Measurements from ENCODE around the gene CLEC4D. TPM values are rescaled to one million over a fixed set of nuclear protein-coding genes. Genes with fewer than 3 reads are reported as not detected.
"Not testable (repeated sequence)": the region's sequence is repeated elsewhere in the genome, so short reads cannot be mapped to it uniquely, and the experiment has no call there.

Gene CLEC4D
- polyA plus RNA-seq (2013, experiment 1 of 2): not detected
- not detected for polyA plus RNA-seq (2013, experiment 2 of 2)

DNA sequence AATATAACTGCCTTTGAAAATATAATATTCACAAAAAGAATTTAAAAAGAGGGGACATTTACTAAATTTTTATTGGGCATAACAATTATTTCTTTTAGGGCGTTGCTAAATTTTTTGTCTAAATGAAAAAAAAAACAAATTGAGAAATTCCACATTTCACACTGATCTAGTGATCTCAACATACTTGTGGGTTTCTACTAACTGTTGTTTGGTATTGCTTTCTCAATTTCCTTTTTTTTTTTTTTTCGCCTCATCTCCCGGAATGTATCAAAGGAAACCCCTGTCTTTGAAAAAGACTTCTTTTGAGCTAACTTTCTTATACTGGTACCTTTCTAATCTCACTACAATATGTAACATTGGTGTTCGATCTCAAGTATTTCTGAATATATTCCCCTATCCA lies at the start of gene CLEC4D:
CLEC4D (plus strand) TSS at position 248 of the 400 bp plus-strand sequence. CDS start 230 bp downstream, outside the sequence.
- Histone ChIP-seq H3K4me1 (ENCODE audit: control insufficient read depth, insufficient read depth, low read length, poor library complexity, severe bottlenecking) (no peaks in the 10 kb centered on the region), H3K4me3 (ENCODE audit: extremely low read depth, insufficient read depth, low read length, poor library complexity, severe bottlenecking) (no peak within 1 kb of the TSS), H3K36me3 (ENCODE audit: control insufficient read depth, insufficient read depth, low read length) (no peaks in the 10 kb centered on the region), H3K9me3 (ENCODE audit: control insufficient read depth, low read length) (no peaks in the 10 kb centered on the region), H3K27ac (ENCODE audit: low read depth, low read length, severe bottlenecking) (no peak within 1 kb of the TSS)
- 100% methylated on average over 1 of the region's 4 CpGs; no CpG with 5 or more reads in 1 of the 2 experiments for WGBS, 2 experiments (ENCODE audit: insufficient coverage in 2 of 2)

GRCh38 chr12:8465301-8465996 lies 47.9 kb upstream of the CLEC4D start:
- Histone ChIP-seq H3K36me3 (ENCODE audit: control insufficient read depth, insufficient read depth, low read length) (no peaks in the 10 kb centered on the region), H3K27ac (ENCODE audit: low read depth, low read length, severe bottlenecking) (no peak overlapping the region), H3K4me3 (ENCODE audit: extremely low read depth, insufficient read depth, low read length, poor library complexity, severe bottlenecking) (no peak overlapping the region), H3K9me3 (ENCODE audit: control insufficient read depth, low read length) (no peaks in the 10 kb centered on the region), H3K4me1 (ENCODE audit: control insufficient read depth, insufficient read depth, low read length, poor library complexity, severe bottlenecking) (no peaks in the 10 kb centered on the region)
- WGBS, 2 experiments (ENCODE audit: insufficient coverage in 2 of 2): 0% methylated on average over 1 of the region's 2 CpGs; no CpG with 5 or more reads in 1 of the 2 experiments

- H3K4me3 ChIP-seq (ENCODE audit: extremely low read depth, insufficient read depth, low read length, poor library complexity, severe bottlenecking): no peak overlapping the region
- no peaks in the 10 kb centered on the region for H3K4me1 ChIP-seq (ENCODE audit: control insufficient read depth, insufficient read depth, low read length, poor library complexity, severe bottlenecking)
- no peak overlapping the region for H3K27ac ChIP-seq (ENCODE audit: low read depth, low read length, severe bottlenecking)
- no peaks in the 10 kb centered on the region for H3K9me3 ChIP-seq (ENCODE audit: control insufficient read depth, low read length)
- no peaks in the 10 kb centered on the region for H3K36me3 ChIP-seq (ENCODE audit: control insufficient read depth, insufficient read depth, low read length)
Observed at GRCh38 chr12:8466241-8466640, 47.1 kb upstream of the CLEC4D start.

GRCh38 chr12:8471090-8471489 lies 42.2 kb upstream of the CLEC4D start:
- H3K36me3 ChIP-seq (ENCODE audit: control insufficient read depth, insufficient read depth, low read length): no peaks in the 10 kb centered on the region
- no peak overlapping the region for H3K27ac ChIP-seq (ENCODE audit: low read depth, low read length, severe bottlenecking)
- no CpG with 5 or more reads among the region's 1 CpG for WGBS, 2 experiments (ENCODE audit: insufficient coverage in 2 of 2)
- no peak overlapping the region for H3K4me3 ChIP-seq (ENCODE audit: extremely low read depth, insufficient read depth, low read length, poor library complexity, severe bottlenecking)
- H3K9me3 ChIP-seq (ENCODE audit: control insufficient read depth, low read length): no peaks in the 10 kb centered on the region
- H3K4me1 ChIP-seq (ENCODE audit: control insufficient read depth, insufficient read depth, low read length, poor library complexity, severe bottlenecking): no peaks in the 10 kb centered on the region

GRCh38 chr12:8475508-8476203 lies 37.6 kb upstream of the CLEC4D start:
- Histone ChIP-seq H3K4me1 (ENCODE audit: control insufficient read depth, insufficient read depth, low read length, poor library complexity, severe bottlenecking) (no peaks in the 10 kb centered on the region), H3K27ac (ENCODE audit: low read depth, low read length, severe bottlenecking) (no peak overlapping the region), H3K36me3 (ENCODE audit: control insufficient read depth, insufficient read depth, low read length) (no peaks in the 10 kb centered on the region), H3K9me3 (ENCODE audit: control insufficient read depth, low read length) (no peaks in the 10 kb centered on the region), H3K4me3 (ENCODE audit: extremely low read depth, insufficient read depth, low read length, poor library complexity, severe bottlenecking) (no peak overlapping the region)

- H3K4me3 ChIP-seq (ENCODE audit: extremely low read depth, insufficient read depth, low read length, poor library complexity, severe bottlenecking): no peak overlapping the region
- H3K27ac ChIP-seq (ENCODE audit: low read depth, low read length, severe bottlenecking): no peak overlapping the region
- H3K36me3 ChIP-seq (ENCODE audit: control insufficient read depth, insufficient read depth, low read length): no peaks in the 10 kb centered on the region
- H3K4me1 ChIP-seq (ENCODE audit: control insufficient read depth, insufficient read depth, low read length, poor library complexity, severe bottlenecking): peaks cover 5% of the 10 kb centered on the region
- no peaks in the 10 kb centered on the region for H3K9me3 ChIP-seq (ENCODE audit: control insufficient read depth, low read length)
- WGBS, 2 experiments (ENCODE audit: insufficient coverage in 2 of 2): 85 to 100% methylated on average over 2 of the region's 2 CpGs
Observed at GRCh38 chr12:8482571-8483061, 30.7 kb upstream of the CLEC4D start.

DNA sequence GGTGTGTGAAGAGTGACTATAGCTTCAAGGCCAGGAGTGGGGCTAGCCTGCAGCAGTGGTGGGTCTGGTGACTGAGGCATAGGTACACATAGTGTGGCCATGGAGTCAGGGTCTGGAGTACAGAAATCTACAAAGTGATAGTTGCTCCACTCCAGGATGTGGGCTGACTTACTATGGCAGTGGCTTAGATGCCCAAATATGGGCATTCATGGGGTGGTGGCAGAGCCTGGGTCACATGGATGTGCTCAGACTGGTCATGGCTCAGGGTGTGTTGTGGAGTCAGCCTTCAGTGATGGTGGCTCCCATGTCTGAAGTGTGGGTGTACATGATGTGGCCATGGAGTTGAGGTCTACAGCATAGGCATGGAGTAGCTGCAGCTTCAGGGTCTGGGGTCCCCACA lies 30.2 kb upstream of the CLEC4D start:
- no peak overlapping the region for H3K4me3 ChIP-seq (ENCODE audit: extremely low read depth, insufficient read depth, low read length, poor library complexity, severe bottlenecking)
- H3K36me3 ChIP-seq (ENCODE audit: control insufficient read depth, insufficient read depth, low read length): no peaks in the 10 kb centered on the region
- no peak overlapping the region for H3K27ac ChIP-seq (ENCODE audit: low read depth, low read length, severe bottlenecking)
- H3K4me1 ChIP-seq (ENCODE audit: control insufficient read depth, insufficient read depth, low read length, poor library complexity, severe bottlenecking): peaks cover 5% of the 10 kb centered on the region
- no peaks in the 10 kb centered on the region for H3K9me3 ChIP-seq (ENCODE audit: control insufficient read depth, low read length)

DNA sequence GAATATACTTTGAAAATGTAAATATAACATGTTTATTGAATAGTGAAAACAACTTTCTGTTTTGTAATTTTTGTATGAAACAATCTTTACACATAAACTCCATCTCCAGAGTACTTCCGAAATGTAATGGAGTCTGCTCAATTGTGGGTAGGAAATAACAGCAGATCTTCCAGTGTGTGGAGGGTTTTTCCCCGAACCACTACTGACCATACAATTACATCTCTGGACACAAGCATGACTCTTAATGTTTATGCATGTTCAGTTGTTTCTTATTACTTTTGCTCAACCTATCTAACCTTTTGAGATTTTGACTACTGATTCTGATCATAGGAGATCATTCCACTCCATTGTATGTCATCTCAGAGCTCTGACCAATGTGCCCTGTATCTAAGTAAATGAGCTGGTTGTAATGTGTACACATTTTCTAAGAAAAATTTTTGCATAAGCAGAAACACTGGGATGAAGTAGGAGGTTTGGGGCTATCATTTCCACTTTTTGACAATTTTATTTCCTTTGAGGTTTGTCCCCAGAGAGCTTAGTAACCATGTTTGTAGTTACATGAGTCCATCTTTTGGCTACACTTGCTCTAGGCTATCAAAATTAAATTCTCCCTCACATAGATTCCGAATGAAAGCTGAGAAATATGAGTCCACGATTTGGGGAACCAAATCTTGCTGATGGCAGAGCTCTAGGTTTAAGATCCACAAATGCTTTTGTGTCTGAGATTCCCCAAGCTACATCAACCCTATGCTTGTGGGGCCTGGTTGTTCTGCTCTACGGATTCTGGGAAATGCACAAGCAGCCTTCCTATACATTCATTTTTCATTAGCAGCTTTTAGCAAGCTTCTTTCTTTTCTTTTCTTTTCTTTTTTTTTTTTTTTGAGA lies 21.4 kb upstream of the CLEC4D start:
- 62 to 94% methylated on average over 2 to 3 of the region's 5 CpGs for WGBS, 2 experiments (ENCODE audit: insufficient coverage in 2 of 2)
- Histone ChIP-seq H3K9me3 (ENCODE audit: control insufficient read depth, low read length) (no peaks in the 10 kb centered on the region), H3K4me3 (ENCODE audit: extremely low read depth, insufficient read depth, low read length, poor library complexity, severe bottlenecking) (no peak overlapping the region), H3K27ac (ENCODE audit: low read depth, low read length, severe bottlenecking) (no peak overlapping the region), H3K4me1 (ENCODE audit: control insufficient read depth, insufficient read depth, low read length, poor library complexity, severe bottlenecking) (no peaks in the 10 kb centered on the region), H3K36me3 (ENCODE audit: control insufficient read depth, insufficient read depth, low read length) (no peaks in the 10 kb centered on the region)

GRCh38 chr12:8493084-8493483 lies 20.2 kb upstream of the CLEC4D start:
- WGBS, 2 experiments (ENCODE audit: insufficient coverage in 2 of 2): no CpG with 5 or more reads among the region's 2 CpGs
- Histone ChIP-seq H3K27ac (ENCODE audit: low read depth, low read length, severe bottlenecking) (no peak overlapping the region), H3K4me1 (ENCODE audit: control insufficient read depth, insufficient read depth, low read length, poor library complexity, severe bottlenecking) (no peaks in the 10 kb centered on the region), H3K4me3 (ENCODE audit: extremely low read depth, insufficient read depth, low read length, poor library complexity, severe bottlenecking) (no peak overlapping the region), H3K9me3 (ENCODE audit: control insufficient read depth, low read length) (no peaks in the 10 kb centered on the region), H3K36me3 (ENCODE audit: control insufficient read depth, insufficient read depth, low read length) (no peaks in the 10 kb centered on the region)

- not testable (repeated sequence) for H3K9me3 ChIP-seq (ENCODE audit: control insufficient read depth, low read length); H3K27ac ChIP-seq (ENCODE audit: low read depth, low read length, severe bottlenecking); H3K4me3 ChIP-seq (ENCODE audit: extremely low read depth, insufficient read depth, low read length, poor library complexity, severe bottlenecking); H3K4me1 ChIP-seq (ENCODE audit: control insufficient read depth, insufficient read depth, low read length, poor library complexity, severe bottlenecking); H3K36me3 ChIP-seq (ENCODE audit: control insufficient read depth, insufficient read depth, low read length)
- WGBS, 2 experiments (ENCODE audit: insufficient coverage in 2 of 2): 85 to 86% methylated on average over 4 of the region's 4 CpGs
Observed at GRCh38 chr12:8495671-8496070, 17.6 kb upstream of the CLEC4D start.
